ENCODE data around the gene AGT.

The AGT gene

GRCh38 chr1:230690101-230690500 is 23.8 kb downstream of the AGT start:
- no peak overlapping the region for H3K9ac ChIP-seq

GRCh38 chr1:230686747-230687146 is 27.2 kb downstream of the AGT start:
- H3K4me1 ChIP-seq, result peaks cover 21% of the 10 kb centered on the region
- TF ChIP-seq CTCF (IDR thresholded peaks at IDR 0.05), result no peak
- H3K79me2 ChIP-seq, result peaks cover 8% of the 10 kb centered on the region
- H3K9me3 ChIP-seq (ENCODE audit: control insufficient read depth, low read length), result no peaks in the 10 kb centered on the region
- no peak overlapping the region for H3K9ac ChIP-seq
- no peak overlapping the region for H3K27ac ChIP-seq
- no peak overlapping the region for H2AFZ ChIP-seq
- no peaks in the 10 kb centered on the region for H3K36me3 ChIP-seq (ENCODE audit: control insufficient read depth, insufficient read depth, low read length)
- H3K4me2 ChIP-seq (ENCODE audit: low read length), result no peak overlapping the region
- no peaks in the 10 kb centered on the region for H3K27me3 ChIP-seq (ENCODE audit: control insufficient read depth, insufficient read depth, low read length)
- H3K4me3 ChIP-seq (ENCODE audit: low read depth, low read length), result no peak overlapping the region

More at GRCh38 chr1:230690101-230690500, 23.8 kb downstream of the AGT start:
- no peaks in the 10 kb centered on the region for H3K4me1 ChIP-seq
- no peak overlapping the region for H3K4me2 ChIP-seq (ENCODE audit: low read length)
- no peaks in the 10 kb centered on the region for H3K27me3 ChIP-seq (ENCODE audit: control insufficient read depth, insufficient read depth, low read length)
- H2AFZ ChIP-seq, result no peak overlapping the region
- peaks cover 8% of the 10 kb centered on the region for H3K79me2 ChIP-seq
- no peak overlapping the region for H3K27ac ChIP-seq
- no peaks in the 10 kb centered on the region for H3K36me3 ChIP-seq (ENCODE audit: control insufficient read depth, insufficient read depth, low read length)
- H3K9me3 ChIP-seq (ENCODE audit: control insufficient read depth, low read length), result no peaks in the 10 kb centered on the region
- no peak overlapping the region for H3K4me3 ChIP-seq (ENCODE audit: low read depth, low read length)
- TF ChIP-seq CTCF (IDR thresholded peaks at IDR 0.05), result no peak

GRCh38 chr1:230684998-230685397 is 28.9 kb downstream of the AGT start:
- Histone ChIP-seq H3K36me3 (ENCODE audit: control insufficient read depth, insufficient read depth, low read length) (no peaks in the 10 kb centered on the region), H3K9ac (no peak overlapping the region), H3K27me3 (ENCODE audit: control insufficient read depth, insufficient read depth, low read length) (no peaks in the 10 kb centered on the region), H3K9me3 (ENCODE audit: control insufficient read depth, low read length) (no peaks in the 10 kb centered on the region), H3K4me1 (peaks cover 28% of the 10 kb centered on the region), H3K4me3 (ENCODE audit: low read depth, low read length) (no peak overlapping the region), H2AFZ (no peak overlapping the region), H3K79me2 (peaks cover 8% of the 10 kb centered on the region), H3K4me2 (ENCODE audit: low read length) (no peak overlapping the region), H3K27ac (peak overlapping the region; percentile 91)
- TF ChIP-seq CTCF (IDR thresholded peaks at IDR 0.05), result no peak

- Histone ChIP-seq H3K4me3 (ENCODE audit: low read depth, low read length) (no peak overlapping the region), H3K36me3 (ENCODE audit: control insufficient read depth, insufficient read depth, low read length) (no peaks in the 10 kb centered on the region), H3K4me1 (peaks cover 37% of the 10 kb centered on the region), H3K9me3 (ENCODE audit: control insufficient read depth, low read length) (no peaks in the 10 kb centered on the region), H3K4me2 (ENCODE audit: low read length) (no peak overlapping the region), H2AFZ (no peak overlapping the region), H3K27me3 (ENCODE audit: control insufficient read depth, insufficient read depth, low read length) (no peaks in the 10 kb centered on the region), H3K27ac (peak overlapping the region; percentile 91), H3K9ac (no peak overlapping the region), H3K79me2 (peaks cover 8% of the 10 kb centered on the region)
- TF ChIP-seq CTCF (IDR thresholded peaks at IDR 0.05), result no peak
These were observed 29.8 kb downstream of the AGT start for GRCh38 chr1:230684146-230684545.

GRCh38 chr1:230682882-230683610 is 30.9 kb downstream of the AGT start:
- H3K27ac ChIP-seq, result peak overlapping the region; percentile 91
- H3K27me3 ChIP-seq (ENCODE audit: control insufficient read depth, insufficient read depth, low read length), result no peaks in the 10 kb centered on the region
- H3K4me2 ChIP-seq (ENCODE audit: low read length), result peak overlapping the region; percentile 20
- H3K36me3 ChIP-seq (ENCODE audit: control insufficient read depth, insufficient read depth, low read length), result no peaks in the 10 kb centered on the region
- TF ChIP-seq CTCF (IDR thresholded peaks at IDR 0.05), result no peak
- no peak overlapping the region for H2AFZ ChIP-seq
- H3K4me1 ChIP-seq, result peaks cover 45% of the 10 kb centered on the region
- peaks cover 8% of the 10 kb centered on the region for H3K79me2 ChIP-seq
- no peak overlapping the region for H3K4me3 ChIP-seq (ENCODE audit: low read depth, low read length)
- H3K9ac ChIP-seq, result no peak overlapping the region
- no peaks in the 10 kb centered on the region for H3K9me3 ChIP-seq (ENCODE audit: control insufficient read depth, low read length)
